NCI-H1930 (cell line): ENCODE data around the gene BCL7C.
"Not testable (repeated sequence)": the region's sequence is repeated elsewhere in the genome, so short reads cannot be mapped to it uniquely, and the experiment has no call there.

Experiments
- DNase-seq, 2 experiments: peaks; one replicate each; lab custom pipeline; 2025; lab: John Stamatoyannopoulos, UW

Gene BCL7C

DNA sequence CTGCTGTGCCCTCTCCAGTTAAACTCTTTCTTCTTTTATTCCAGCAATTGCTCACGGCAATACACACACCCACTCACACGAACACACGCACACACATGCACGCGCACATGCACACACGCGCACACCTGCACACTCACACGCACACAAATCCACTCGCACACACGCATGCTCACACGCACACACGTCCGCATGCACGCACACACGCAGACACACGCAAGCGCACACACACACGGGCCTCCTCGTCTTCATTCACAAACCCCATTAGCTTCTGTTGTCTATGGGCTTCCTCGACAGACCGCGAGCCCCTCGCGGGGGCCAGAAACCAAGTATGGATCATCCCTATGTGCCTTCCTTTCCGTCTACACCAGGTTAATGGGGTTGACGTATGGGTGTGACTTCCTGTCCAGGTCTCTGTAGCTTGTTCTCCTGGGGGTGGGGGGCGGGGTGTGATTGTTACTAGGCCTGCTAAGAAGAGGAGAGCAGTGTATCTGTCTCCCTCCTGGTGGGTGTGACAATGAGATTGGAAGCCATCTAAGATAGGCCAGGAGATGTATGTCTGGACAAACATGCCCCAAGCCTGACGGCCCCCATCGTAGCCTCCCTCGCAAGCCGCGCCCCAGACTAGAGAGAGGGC, 1.9 kb upstream of the BCL7C start:
- no peak for DNase-seq

DNA sequence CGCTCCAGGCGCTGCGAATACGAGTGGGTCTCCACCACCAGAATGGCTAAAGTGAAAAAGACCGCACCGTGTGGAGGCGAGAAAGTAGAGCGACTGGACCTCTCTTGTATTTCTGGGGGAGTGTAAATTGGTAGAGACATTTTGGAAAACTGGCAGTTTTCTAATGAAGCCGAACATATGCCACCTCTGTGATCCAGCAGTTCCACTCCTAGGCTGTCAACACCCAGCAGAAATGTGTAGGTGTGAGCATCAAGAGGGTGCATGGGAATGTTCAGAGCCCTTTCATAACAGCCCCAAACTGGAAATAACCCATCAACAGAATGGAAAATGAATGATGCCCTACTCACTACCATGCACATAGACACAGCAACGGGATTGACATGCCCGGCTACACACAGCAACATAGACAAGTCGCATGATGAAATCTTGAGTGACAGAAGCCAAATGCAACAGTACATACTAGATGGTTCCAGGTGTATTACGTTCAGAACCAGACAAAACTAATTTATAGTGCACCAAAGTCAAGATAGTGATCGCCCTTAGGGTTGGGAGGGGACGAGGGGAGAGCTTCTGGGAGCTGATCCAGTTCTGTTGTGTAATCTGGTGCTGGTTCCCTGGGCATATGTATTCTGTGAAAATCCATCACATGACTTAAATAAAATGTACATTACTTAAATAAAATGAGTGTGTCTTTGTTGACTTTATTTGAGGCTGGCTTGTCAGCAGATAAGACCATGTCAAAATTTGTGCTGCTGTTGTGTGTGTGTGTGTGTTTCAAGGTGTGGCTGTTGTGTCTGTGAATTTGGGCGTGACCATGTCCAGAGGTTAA, 877 bp upstream of the BCL7C start:
- no peak for DNase-seq

DNA sequence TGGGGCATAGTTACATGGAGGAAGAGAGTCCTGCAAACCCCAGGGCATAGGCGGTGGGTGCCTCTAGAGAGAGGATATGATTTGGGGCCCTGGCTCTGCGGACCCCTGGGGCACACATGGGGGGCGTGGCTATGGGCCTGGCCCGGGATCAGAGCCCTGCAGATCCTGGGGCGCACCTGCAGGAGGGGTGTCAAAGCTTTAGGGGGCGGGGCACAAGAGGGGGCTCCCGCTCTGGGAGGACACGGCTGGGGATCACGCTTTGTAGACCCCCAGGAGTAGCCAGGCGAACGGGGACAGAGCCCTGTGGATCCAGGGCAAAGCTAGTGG, 497 bp downstream of the BCL7C start:
- DNase-seq = no peak

DNA sequence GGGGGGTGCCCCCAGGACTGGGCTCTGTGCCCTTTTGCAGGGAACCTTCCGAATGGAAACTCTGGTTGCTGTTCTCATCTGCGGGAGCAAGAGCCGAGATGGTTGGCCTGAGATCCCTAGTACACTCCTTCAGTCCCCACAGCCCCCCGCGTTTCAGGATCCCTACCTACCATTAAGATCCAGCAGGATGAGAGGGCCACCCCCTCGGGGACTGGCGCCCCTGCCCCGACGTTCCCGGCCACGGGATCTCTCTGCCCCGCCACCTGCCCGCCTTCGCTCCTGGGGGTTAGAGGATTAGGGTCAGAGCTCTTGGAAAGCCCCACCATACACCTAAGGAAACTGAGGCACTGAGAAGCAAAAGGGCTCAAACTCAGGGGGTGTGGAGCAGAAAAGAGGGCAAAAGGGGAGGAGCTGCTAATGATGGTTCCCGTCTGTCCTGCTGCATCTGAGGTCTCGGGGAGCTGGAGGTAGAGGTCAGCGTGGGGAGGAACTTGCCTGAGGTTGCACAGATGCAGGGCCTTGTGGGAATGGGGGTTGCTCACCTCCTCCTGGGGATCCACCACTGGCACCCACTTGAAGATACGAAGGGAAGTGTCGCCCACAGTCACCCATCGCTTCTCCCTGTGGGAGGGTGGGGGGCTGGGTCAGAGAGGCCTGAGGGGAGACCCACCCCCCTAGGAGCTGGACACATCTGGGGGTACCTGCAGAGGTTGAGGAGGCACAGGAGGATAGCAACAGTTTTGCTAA, 1.0 kb downstream of the BCL7C start:
- no peak for DNase-seq

DNA sequence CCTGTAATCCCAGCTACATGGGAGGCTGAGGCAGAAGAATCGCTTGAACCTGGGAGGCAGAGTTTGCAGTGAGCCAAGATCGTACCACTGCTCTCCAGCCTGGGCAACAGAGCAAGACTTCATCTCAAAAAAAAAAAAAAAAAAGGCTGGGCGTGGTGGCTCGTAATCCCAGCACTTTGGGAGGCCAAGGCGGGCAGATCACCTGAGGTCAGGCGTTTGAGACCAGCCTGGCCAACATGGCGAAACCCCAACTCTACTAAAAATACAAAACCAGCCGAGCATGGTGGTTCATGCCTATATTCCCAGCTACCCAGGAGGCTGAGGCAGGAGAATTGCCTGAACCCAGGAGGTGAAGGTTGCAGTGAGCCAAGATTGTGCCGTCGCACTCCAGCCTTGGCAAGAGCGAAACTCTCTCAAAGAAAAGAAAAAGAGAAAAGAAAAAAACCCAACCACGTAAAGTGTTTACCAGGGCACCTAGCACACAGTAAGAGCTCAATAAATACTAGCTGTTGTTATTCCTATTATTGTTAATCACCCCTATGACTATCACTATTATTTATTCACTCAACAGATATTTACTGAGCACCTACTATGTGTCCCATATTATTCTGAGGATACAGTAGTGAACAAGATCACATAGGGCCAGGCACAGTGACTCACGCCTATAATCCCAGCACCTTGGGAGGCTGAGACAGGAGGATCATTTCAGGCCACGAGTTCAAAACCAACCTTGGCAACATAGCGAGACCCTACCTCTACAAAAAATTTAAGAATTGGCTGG, 2.6 kb downstream of the BCL7C start:
- not testable (repeated sequence) for DNase-seq

DNA sequence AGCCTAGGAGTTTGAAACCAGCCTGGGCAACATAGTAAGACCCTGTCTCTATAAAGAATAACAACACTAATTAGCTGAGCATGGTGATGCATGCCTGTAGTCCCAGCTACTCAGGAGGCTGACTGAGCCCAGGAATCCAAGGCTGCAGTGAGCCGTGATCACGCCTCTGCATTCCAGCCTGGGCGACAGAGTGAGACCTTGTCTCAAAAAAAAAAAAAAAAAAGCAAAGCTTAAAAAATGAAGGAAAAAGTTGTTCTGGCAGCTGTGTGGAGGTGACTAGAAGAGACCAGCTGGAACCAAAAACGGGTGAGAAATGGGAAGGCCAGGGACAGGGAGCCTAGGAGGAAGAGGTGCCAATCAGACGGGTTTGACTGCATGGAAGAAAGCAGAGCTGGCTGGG, 4.2 kb downstream of the BCL7C start:
- no peak for DNase-seq

DNA sequence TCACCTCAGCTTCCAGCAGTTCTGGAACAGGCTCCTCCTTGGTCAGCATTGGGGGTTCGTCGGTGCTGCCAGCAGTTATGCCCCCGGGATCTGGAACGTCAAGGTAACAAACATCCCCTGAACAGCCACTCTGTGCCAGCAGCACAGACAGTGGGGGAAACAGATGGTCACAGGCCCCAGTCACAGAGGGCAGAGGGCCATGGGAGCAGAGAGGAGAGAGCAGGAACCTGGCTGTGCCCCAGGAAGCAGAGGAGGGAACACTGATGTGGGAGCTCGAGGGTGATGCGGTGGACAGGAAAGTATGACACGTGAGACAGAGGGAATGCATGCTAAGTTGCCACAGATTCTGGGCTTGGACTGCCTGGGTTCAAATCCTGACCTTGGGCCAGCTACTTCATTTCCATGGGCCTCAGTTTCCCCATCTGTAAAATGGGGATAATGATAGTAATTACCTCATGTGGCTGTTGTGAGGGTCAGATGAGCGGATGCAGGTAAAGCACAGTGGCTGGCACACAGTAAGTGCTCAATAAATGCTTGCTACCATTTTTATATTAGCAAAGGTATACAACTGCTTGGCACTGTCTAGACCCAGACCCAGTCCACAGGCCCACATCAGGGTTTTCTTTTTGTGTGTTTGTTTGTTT, 4.9 kb downstream of the BCL7C start:
- no peak for DNase-seq

DNA sequence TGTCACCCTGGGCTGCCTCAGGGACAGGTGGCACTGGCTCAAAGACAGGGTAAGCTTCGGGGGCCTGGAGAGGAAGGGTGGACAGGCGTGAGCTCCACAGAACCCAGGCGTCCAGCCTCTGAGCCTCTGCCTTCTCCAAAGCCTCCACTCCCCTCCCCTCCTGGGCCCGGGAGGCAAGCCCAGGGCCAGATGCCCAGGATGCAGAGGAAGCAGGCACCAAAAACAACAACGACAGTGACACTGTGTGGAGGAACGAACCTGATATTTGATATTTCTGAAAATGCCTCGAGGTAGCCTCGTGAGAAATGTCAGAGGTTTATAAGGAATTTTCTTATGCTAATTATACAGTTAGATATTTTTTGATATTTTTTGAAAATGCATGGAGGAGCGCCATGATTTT, 6.0 kb downstream of the BCL7C start:
- DNase-seq = no peak

DNA sequence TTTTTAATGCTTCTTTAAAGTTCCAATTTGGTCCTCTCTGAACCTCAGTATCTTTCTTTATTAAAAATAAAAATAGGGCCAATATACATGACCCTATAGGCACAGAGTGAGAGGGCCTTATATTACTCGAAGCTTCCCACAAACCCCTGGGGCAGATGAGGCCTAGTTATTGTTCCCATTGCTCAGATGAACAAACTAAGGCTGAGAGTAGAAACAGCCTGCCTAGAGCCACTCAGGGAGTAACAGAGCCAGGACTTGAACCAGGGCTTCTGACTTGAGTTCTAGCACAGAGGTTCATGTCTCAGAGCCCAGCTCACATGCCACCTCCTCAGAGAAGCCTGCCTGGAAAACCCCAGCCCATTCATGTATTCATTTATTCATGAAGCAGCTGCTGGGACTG, 7.7 kb downstream of the BCL7C start:
- DNase-seq = no peak

DNA sequence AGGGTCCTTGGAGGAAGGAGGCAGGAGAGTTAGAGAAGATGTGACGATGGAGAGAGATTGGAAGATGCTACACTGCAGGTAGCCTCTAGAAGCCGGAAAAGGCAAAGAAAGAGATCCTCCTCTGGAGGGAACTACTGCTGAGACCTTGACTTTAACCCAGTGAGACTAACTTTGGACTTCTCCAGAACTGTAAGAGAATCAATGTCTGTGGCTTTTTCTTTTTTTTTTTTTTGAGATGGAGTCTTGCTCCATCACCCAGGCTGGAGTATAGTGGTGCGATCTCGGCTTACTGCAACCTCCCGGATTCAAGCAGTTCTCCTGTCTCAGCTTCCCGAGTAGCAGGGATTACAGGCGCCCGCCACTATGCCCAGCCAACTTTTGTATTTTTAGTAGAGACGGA, 8.7 kb downstream of the BCL7C start:
- DNase-seq = no peak

DNA sequence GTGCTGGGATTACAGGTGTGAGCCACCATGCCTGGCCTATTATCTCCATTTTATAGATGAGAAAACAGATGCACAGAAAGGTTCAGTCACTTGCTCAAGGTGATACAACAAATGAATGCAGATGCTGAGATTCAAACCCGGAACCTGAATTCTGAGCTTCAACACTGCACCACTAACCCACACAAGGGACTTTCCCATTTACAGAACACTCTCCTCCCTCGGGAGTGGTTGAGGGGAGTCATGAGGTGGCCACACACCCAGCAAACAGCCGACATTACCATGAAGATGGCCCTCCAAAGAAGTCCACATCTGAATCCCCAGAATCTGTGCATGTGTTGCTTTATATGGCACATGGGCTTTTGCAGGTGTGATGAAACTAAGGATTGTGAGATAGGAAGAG, 9.1 kb downstream of the BCL7C start:
- DNase-seq = no peak

DNA sequence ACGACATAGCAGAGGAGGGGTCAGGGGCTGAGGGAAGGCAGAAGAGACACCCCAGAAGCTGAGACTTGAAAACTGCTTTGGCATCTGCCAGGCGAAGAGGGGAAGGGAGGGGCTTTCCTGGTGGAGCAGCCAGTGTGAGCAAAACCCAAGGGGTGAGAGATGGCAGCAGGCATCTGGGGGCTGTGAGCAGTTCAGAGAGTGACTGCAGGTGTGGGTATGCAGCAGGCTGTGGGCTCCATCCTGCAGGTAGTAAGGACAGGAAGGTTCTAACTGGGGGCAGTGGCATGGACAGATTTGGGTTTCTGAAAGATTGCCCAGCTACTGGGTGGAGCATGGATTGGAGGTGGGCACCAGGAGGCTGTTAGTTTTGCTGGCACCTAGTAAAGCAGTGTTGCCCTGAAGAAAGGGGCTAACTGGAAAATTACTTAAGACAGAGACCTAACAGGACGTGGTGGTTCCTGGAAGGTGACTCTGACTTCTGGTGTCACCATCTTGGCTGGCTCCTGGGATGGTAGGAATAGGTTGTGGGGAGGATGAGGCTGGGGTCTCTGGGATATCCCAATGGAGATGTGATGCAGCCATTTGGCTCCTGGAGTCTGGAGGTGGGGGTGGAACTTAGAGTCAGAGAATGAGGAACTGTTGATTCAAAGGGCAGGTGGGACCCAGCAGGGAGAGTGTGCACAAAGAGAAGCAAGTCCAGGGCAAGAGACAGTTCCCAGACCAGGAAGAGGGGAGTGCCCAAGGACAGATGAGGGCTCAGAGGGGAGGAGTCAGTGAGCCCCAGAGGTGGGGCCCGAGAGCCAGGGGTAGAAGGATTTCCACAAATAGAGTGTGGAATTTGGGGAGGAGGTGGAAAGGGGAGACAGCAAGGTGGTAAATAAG, 11.2 kb downstream of the BCL7C start:
- DNase-seq = no peak

DNA sequence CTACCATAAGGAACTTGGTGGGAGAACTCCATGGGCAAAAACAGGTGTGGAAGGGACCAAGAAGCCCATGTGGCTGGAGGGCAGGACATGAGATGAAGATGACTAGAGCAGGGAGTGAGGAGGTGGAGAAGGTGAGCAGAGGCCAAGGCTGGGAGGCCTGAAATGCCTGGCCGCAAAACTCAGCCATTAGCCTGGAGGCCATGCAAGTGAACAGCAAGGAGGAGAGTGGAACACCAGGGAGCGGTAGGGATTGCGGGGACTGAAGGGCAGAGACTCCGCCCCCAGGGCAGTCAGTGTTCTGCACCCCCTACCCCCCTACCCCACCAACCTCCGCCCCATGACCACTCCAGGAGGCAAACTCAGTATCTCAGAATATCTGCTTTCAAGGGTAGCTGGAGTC, 17.0 kb downstream of the BCL7C start:
- no peak for DNase-seq

DNA sequence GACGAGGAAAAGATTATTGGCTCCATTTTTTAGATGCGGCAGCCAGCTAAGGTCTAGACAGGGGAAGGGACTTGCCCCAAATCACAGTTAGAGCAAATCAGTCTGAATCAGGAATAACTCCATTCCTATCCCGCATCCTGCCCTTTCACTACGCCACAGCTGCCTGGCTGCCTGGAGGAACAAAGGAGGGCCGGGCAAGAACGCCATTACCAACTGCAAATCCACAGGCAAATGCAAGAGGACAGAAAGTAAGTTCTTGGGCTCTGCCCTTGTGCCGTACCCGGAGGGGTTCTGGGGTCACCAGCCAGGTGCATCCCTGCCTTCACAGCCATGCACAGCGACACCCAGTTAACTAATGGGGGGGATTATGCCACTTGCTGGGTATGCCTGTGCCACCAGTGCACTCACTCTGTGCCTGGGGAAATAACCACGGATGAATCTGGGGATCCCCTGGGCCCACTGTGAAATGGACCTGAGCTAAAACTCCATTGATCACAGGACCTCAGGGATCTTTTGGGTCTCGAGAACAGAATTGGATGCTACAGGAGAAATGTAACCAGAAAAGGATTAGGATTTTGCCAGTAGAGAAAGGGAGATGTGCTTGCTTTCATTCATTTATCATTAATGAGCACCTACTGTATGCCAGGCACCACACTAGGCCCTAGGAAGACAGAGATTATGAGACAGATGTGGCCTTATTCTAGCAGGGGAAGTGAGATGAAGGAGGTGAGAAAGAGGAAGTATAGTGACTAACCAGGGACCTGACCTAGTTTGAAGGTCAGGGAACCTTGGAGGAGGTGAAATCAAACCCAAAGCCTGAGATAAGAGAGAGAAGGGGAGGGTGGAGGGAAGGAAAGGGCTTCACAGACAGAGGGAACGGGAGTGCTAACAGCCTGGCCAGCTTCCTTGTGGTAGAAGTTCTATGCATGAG, 17.7 kb downstream of the BCL7C start:
- no peak for DNase-seq

DNA sequence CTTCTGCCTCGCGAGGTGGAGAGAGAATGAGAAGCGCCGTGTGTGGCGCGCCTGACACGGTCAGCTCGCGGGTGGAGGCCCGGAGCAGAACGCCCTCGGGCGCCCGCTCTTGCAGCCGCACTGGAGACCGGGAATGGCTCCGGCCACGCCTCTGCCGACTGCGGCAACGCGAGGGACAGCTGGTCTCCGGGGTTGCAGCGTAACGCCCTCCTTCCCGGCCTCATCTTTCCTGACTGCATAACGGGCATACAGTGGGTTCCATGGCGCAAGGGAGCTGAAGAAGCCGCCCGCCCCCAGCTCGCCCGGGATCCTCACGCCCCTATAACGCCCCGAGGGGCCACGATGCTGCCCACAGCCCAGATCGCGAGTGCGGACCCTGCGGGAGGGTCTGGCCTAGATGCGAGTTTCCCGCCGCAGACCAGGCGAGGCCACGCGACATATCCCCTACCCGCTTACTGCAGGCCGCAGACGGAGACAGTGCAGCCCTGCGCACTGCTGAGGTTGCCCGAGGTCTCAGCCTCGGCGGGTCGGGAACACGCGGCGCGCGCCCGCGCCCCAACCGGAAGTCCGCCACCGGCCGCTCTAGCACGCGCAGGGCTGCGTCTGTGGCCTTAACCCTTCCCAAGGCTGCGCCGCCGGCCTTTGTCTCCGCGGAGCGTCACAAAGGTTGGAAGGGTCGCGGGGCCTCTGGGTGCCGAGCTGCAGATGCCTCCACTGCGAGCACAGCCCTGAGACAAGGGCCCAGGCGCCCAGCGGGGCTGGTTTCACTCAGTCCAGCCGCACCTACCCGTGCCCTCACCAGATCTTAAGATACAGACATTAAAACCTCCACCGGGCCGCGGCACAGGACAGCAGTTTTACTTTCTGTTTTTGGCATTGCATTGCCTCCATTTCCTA, 18.8 kb downstream of the BCL7C start:
- DNase-seq = peak; percentile 90 to 96

DNA sequence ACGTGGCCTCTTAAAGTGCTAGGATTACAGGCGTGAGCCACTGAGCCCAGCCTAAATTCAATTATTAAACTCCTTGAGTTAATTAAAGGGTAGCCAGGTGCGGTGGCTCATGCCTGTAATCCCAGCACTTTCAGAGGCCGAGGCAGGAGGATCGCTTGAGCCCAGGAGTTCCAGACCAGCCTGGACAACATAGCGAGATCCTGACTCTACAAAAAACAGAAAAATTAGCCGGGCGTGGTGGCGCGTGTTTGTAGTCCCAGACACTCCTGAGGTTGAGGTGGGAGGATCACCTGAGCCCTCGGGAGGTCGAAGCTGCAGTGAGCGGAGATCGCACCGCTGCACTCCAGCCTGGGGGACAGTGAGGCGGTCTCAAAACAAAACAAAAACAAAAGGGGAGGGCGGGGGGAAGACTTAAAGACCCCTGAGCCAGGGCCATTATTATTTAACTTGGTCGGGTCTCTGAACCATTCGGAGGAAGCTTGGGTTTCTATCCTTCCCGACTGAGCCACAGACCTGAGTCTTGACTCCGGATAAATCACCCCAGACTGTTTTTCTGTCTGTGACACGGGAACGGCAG, 19.5 kb downstream of the BCL7C start:
- DNase-seq = no peak

DNA sequence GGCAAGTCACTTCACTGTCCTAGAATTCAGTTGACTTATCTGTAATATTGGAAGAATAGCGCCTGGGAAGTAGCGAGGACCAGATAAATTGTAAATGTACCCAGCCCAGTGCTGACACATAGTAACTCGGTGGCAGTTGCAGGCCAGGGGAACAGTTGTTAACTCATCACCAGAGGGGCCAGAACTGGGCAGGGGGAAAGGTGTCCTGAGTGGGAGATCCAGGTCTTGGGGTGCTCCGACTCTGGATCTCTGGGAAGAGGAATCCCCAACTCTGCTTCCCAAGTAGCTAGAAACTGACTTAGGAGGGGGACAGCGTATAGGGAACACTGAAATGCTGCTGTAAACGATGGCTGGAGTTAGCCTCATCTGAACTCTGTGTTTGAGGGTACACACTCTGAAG, 23.0 kb downstream of the BCL7C start:
- DNase-seq = no peak

DNA sequence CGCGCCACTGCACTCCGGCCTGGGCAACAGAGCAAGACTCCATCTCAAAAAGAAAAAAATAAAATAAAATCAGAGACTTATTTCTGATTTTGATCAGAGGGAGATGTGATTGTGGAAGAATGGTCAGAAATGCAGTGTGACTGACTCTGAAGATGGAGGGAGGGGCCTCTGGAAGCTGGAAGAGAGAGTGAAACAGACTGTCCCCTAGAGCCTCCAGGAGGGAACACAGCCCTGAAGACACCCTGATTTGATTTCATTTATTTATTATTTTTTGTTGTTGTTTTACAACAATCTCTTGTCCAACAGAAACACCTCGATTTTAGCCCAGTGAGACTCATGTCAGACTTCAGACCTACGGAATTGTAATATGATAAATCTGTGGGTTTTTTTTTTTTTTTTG, 26.1 kb downstream of the BCL7C start:
- DNase-seq = no peak
